ENCODE data around the gene PRR7.

PRR7 gene

GRCh38 chr5:177428574-177429217 is 17.9 kb upstream of the PRR7 start:
- TF ChIP-seq GATA1 (IDR thresholded peaks at IDR 0.05; ENCODE audit: low read depth, low read length) (no peak), POLR2A (IDR thresholded peaks at IDR 0.05; ENCODE audit: low read length) (no peak)

GRCh38 chr5:177429248-177430040 is 17.2 kb upstream of the PRR7 start:
- no peak for DNase-seq
- no peak for TF ChIP-seq GATA1 (IDR thresholded peaks at IDR 0.05; ENCODE audit: low read depth, low read length)
- no peak for TF ChIP-seq POLR2A (IDR thresholded peaks at IDR 0.05; ENCODE audit: low read length)

More at GRCh38 chr5:177428574-177429217, 17.9 kb upstream of the PRR7 start:
- no peak for DNase-seq

GRCh38 chr5:177430140-177430951 is 16.3 kb upstream of the PRR7 start:
- DNase-seq = no peak

GRCh38 chr5:177430972-177431316 is 15.7 kb upstream of the PRR7 start:
- DNase-seq = no peak

More at GRCh38 chr5:177430140-177430951, 16.3 kb upstream of the PRR7 start:
- TF ChIP-seq POLR2A (IDR thresholded peaks at IDR 0.05; ENCODE audit: low read length) (no peak), GATA1 (IDR thresholded peaks at IDR 0.05; ENCODE audit: low read depth, low read length) (no peak)

GRCh38 chr5:177431317-177432142 is 15.1 kb upstream of the PRR7 start:
- no peak for DNase-seq
- no peak for TF ChIP-seq POLR2A (IDR thresholded peaks at IDR 0.05; ENCODE audit: low read length)
- TF ChIP-seq GATA1 (IDR thresholded peaks at IDR 0.05; ENCODE audit: low read depth, low read length) = no peak

More at GRCh38 chr5:177430972-177431316, 15.7 kb upstream of the PRR7 start:
- TF ChIP-seq POLR2A (IDR thresholded peaks at IDR 0.05; ENCODE audit: low read length) = no peak

GRCh38 chr5:177432143-177432838 is 14.3 kb upstream of the PRR7 start:
- TF ChIP-seq POLR2A (IDR thresholded peaks at IDR 0.05; ENCODE audit: low read length) = no peak
- TF ChIP-seq GATA1 (IDR thresholded peaks at IDR 0.05; ENCODE audit: low read depth, low read length) = no peak
- no peak for DNase-seq

- TF ChIP-seq POLR2A (IDR thresholded peaks at IDR 0.05; ENCODE audit: low read length) (no peak), GATA1 (IDR thresholded peaks at IDR 0.05; ENCODE audit: low read depth, low read length) (no peak)
- no peak for DNase-seq
Observed at GRCh38 chr5:177432839-177433657, 13.6 kb upstream of the PRR7 start.

- no peak for DNase-seq
- no peak for TF ChIP-seq POLR2A (IDR thresholded peaks at IDR 0.05; ENCODE audit: low read length)
- TF ChIP-seq GATA1 (IDR thresholded peaks at IDR 0.05; ENCODE audit: low read depth, low read length) = no peak
Observed at GRCh38 chr5:177433658-177434217, 12.9 kb upstream of the PRR7 start.

GRCh38 chr5:177434437-177434836 is 12.2 kb upstream of the PRR7 start:
- TF ChIP-seq POLR2A (IDR thresholded peaks at IDR 0.05; ENCODE audit: low read length) = no peak
- TF ChIP-seq GATA1 (IDR thresholded peaks at IDR 0.05; ENCODE audit: low read depth, low read length) = no peak
- DNase-seq = no peak

- TF ChIP-seq GATA1 (IDR thresholded peaks at IDR 0.05; ENCODE audit: low read depth, low read length) (no peak), POLR2A (IDR thresholded peaks at IDR 0.05; ENCODE audit: low read length) (no peak)
- no peak for DNase-seq
Observed at GRCh38 chr5:177434942-177435738, 11.5 kb upstream of the PRR7 start.

Data from erythroblast (primary cell).